T-helper 2 cell treated with Interferon-gamma antibody and Interleukin-4, amounts not matched to agents 100 ng/mL and 5 ng/mL, for 36 hours (primary cell): ENCODE results near the gene CCDC194. TPM values are rescaled to one million over a fixed set of nuclear protein-coding genes. Genes with fewer than 3 reads are reported as not detected.

Source experiments
- intact Hi-C: fragments of 100-400 bp; cut with micrococcal nuclease; formaldehyde crosslinking; loops from one replicate; pipeline ENCODE4 v1.15.1; 2023
- total RNA-seq: library from RNA; stranded (reverse); gene quantifications from 2 replicates; pipeline ENCODE4 v1.2.3, GENCODE V29; 2022

CCDC194 gene
- total RNA-seq, 1 donor from 2014 or later, result 4.0 TPM

GRCh38 chr19:17406046-17406886 is 12.3 kb upstream of the CCDC194 start:
- intact Hi-C loops, result loop anchor here (5.0 kb wide), 2 partner anchors 69 to 114 kb away; partner anchors contain the start of gene GTPBP3

GRCh38 chr19:17405250-17406045 is 11.5 kb upstream of the CCDC194 start, which contains the start of gene BST2:
BST2 (minus strand) TSS chr19:17405630; CDS start chr19:17405575, 55 bp downstream.
- intact Hi-C loops, result loop anchor here (1.0 to 5.0 kb wide), 4 partner anchors 14 to 113 kb away; partner anchors contain the start of gene GTPBP3

DNA sequence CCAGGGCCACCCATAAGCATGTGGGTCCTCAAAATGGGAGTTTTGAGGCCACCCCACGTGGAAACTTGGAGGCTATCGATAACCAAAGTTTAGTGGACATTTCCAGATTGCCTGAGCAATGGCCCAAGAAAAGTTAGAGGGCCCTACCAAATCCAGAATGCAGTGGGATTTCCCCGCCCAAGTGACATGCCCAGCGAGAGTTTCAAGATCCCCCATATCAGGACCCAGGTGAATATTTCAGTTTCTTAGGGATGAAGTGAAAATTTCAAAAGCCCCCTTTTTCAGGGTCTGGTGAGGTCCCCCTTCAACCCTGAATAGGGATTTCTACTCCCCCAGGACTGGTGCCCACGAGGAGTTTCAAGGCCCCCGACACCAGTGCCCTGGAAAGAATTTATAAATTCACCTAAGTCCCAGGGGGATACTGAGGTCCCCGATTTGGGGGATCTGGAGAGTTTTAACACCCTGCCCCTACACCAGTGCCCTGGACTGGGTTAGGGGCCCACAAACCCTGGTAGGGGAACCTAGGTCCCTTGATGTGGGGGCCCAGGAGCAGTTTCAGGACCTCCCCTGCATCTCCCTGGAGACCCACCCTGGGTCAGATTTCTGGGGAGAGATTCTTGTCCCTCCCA is 10.7 kb upstream of the CCDC194 start:
- intact Hi-C loops, result loop anchor here (1.0 to 5.0 kb wide), 4 partner anchors 14 to 112 kb away; partner anchors contain the start of gene GTPBP3

- intact Hi-C loops, result loop anchor here (2.0 kb wide), 1 partner anchor 13 kb away; no protein-coding TSS in a partner anchor
These were observed 10.0 kb upstream of the CCDC194 start for GRCh38 chr19:17404015-17404414.

GRCh38 chr19:17402982-17403855 is 9.2 kb upstream of the CCDC194 start:
- intact Hi-C loops, result loop anchor here (1.0 kb wide), 1 partner anchor 67 kb away; the partner anchor contains the start of gene SLC27A1

DNA sequence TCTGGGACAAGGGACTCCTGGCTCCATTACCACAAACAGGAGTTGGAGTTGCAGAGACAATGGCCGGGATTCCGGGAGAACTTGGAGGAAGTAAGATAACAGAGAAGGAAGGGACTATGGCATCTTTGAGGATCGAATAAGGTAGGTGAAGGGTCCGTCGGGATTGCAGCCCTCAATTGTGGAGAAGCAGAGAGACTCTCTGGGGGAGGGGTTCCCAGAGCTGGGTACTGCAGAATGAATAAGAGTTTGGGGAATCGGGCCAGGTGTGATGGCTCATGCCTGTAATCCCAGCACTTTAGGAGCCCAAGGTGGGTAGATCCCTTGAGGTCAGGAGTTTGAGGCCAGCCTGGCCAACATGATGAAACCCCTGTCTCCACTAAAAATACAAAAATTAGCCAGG is 7.6 kb upstream of the CCDC194 start:
- intact Hi-C loops, result no loop called here

GRCh38 chr19:17398902-17399527 is 5.0 kb upstream of the CCDC194 start:
- intact Hi-C loops, result loop anchor here (10.0 kb wide), 1 partner anchor 134 kb away; the partner anchor contains the start of genes BABAM1 and USHBP1

GRCh38 chr19:17394891-17395415 is 957 bp upstream of the CCDC194 start:
- intact Hi-C loops, result loop anchor here (5.0 to 10.0 kb wide), 2 partner anchors 58 to 130 kb away; partner anchors contain the start of genes BABAM1, GTPBP3 and USHBP1

DNA sequence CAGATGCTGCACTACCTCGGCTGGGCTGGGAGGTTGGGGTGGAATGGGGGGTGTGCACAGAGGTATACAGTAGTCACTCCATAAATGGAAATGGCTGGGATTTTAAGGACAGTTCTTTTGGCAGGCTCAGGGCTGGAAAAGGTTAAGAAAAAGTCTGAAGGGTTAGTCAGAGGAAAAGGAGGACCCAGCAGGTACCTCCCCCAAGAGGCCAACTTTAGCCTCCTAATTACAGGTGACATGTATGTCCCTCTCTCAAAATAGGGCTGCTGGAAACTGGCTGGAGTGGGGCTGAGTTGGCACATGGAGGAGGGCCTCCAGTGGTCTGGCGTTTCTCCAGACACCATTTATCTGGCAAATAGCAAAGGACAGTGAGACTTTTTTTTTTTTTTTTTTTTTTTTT is 994 bp downstream of the CCDC194 start:
- intact Hi-C loops, result loop anchor here (5.0 to 10.0 kb wide), 2 partner anchors 56 to 128 kb away; partner anchors contain the start of genes BABAM1, GTPBP3 and USHBP1

GRCh38 chr19:17391371-17392151 is 2.4 kb downstream of the CCDC194 start:
- intact Hi-C loops, result loop anchor here (2.0 to 10.0 kb wide), 3 partner anchors 13 to 127 kb away; partner anchors contain the start of genes BABAM1, BST2, GTPBP3 and USHBP1

GRCh38 chr19:17390665-17391370 is 3.2 kb downstream of the CCDC194 start:
- intact Hi-C loops, result loop anchor here (2.0 to 10.0 kb wide), 3 partner anchors 14 to 126 kb away; partner anchors contain the start of genes BABAM1, BST2, GTPBP3 and USHBP1

GRCh38 chr19:17389957-17390664 is 3.9 kb downstream of the CCDC194 start:
- intact Hi-C loops, result loop anchor here (2.0 to 10.0 kb wide), 3 partner anchors 15 to 125 kb away; partner anchors contain the start of genes BABAM1, BST2, GTPBP3 and USHBP1

- intact Hi-C loops, result no loop called here
These were observed 4.7 kb downstream of the CCDC194 start for GRCh38 chr19:17389288-17389687.

- intact Hi-C loops, result loop anchor here (1.0 kb wide), 2 partner anchors 40 to 94 kb away; no protein-coding TSS in a partner anchor
These were observed 8.0 kb downstream of the CCDC194 start for GRCh38 chr19:17385878-17386611.

GRCh38 chr19:17380426-17381138 is 13.4 kb downstream of the CCDC194 start:
- intact Hi-C loops, result no loop called here
